ENCODE measurements around the gene C2orf76.

- no peak for TF ChIP-seq CTCF (IDR thresholded peaks at IDR 0.05; ENCODE audit: poor library complexity, severe bottlenecking)
- TF ChIP-seq TAF1 (IDR thresholded peaks at IDR 0.05; ENCODE audit: low read depth) = no peak
- TF ChIP-seq EP300 (conservative IDR thresholded peaks at IDR 0.05; ENCODE audit: poor library complexity, severe bottlenecking) = no peak
- TF ChIP-seq POLR2AphosphoS5 (IDR thresholded peaks at IDR 0.05) = no peak
- TF ChIP-seq, protein P1, sequence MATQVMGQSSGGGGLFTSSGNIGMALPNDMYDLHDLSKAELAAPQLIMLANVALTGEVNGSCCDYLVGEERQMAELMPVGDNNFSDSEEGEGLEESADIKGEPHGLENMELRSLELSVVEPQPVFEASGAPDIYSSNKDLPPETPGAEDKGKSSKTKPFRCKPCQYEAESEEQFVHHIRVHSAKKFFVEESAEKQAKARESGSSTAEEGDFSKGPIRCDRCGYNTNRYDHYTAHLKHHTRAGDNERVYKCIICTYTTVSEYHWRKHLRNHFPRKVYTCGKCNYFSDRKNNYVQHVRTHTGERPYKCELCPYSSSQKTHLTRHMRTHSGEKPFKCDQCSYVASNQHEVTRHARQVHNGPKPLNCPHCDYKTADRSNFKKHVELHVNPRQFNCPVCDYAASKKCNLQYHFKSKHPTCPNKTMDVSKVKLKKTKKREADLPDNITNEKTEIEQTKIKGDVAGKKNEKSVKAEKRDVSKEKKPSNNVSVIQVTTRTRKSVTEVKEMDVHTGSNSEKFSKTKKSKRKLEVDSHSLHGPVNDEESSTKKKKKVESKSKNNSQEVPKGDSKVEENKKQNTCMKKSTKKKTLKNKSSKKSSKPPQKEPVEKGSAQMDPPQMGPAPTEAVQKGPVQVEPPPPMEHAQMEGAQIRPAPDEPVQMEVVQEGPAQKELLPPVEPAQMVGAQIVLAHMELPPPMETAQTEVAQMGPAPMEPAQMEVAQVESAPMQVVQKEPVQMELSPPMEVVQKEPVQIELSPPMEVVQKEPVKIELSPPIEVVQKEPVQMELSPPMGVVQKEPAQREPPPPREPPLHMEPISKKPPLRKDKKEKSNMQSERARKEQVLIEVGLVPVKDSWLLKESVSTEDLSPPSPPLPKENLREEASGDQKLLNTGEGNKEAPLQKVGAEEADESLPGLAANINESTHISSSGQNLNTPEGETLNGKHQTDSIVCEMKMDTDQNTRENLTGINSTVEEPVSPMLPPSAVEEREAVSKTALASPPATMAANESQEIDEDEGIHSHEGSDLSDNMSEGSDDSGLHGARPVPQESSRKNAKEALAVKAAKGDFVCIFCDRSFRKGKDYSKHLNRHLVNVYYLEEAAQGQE (IDR thresholded peaks at IDR 0.05; ENCODE audit: borderline replicate concordance) = no peak
- no peak for TF ChIP-seq EZH2 (IDR thresholded peaks at IDR 0.05; ENCODE audit: borderline replicate concordance, insufficient read depth, low read length, poor library complexity, severe bottlenecking)
- no peak for TF ChIP-seq SMC3 (conservative IDR thresholded peaks at IDR 0.05; ENCODE audit: poor library complexity)
- no peak for TF ChIP-seq RAD21 (conservative IDR thresholded peaks at IDR 0.05)
- TF ChIP-seq MXI1 (conservative IDR thresholded peaks at IDR 0.05; ENCODE audit: poor library complexity, severe bottlenecking) = no peak
Observed at GRCh38 chr2:119289093-119289492, 77.5 kb downstream of the C2orf76 start.
